Measurements from ENCODE around the gene PAX1.
A peak's percentile ranks its signal among the peaks of the same experiment; 100 is the strongest.

PAX1 gene

DNA sequence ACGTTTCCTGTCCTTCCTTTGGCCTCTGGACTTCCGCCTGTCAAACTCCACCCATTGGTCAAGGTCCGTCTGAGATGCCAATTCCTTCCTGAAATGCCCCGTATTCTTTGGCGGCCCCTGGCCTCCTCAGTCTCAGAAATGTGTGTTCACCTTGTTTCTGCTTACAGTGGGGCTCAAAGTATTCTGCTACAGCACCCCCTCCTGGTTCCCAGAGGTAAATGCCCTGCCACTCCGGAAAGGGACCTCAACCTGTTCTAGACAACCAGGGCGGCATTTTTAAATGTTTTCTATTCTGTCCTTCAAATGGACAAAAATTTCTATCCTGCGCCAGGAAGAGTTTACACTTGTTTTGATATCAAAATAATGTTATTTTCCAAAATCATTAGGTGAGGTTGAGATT, 12.1 kb upstream of the PAX1 start:
- TF ChIP-seq, protein P1, sequence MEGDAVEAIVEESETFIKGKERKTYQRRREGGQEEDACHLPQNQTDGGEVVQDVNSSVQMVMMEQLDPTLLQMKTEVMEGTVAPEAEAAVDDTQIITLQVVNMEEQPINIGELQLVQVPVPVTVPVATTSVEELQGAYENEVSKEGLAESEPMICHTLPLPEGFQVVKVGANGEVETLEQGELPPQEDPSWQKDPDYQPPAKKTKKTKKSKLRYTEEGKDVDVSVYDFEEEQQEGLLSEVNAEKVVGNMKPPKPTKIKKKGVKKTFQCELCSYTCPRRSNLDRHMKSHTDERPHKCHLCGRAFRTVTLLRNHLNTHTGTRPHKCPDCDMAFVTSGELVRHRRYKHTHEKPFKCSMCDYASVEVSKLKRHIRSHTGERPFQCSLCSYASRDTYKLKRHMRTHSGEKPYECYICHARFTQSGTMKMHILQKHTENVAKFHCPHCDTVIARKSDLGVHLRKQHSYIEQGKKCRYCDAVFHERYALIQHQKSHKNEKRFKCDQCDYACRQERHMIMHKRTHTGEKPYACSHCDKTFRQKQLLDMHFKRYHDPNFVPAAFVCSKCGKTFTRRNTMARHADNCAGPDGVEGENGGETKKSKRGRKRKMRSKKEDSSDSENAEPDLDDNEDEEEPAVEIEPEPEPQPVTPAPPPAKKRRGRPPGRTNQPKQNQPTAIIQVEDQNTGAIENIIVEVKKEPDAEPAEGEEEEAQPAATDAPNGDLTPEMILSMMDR (conservative IDR thresholded peaks at IDR 0.05), result peak; percentile 43; the same call in 1 of the 2 replicates
- no peak overlapping the region for H3K27ac ChIP-seq

DNA sequence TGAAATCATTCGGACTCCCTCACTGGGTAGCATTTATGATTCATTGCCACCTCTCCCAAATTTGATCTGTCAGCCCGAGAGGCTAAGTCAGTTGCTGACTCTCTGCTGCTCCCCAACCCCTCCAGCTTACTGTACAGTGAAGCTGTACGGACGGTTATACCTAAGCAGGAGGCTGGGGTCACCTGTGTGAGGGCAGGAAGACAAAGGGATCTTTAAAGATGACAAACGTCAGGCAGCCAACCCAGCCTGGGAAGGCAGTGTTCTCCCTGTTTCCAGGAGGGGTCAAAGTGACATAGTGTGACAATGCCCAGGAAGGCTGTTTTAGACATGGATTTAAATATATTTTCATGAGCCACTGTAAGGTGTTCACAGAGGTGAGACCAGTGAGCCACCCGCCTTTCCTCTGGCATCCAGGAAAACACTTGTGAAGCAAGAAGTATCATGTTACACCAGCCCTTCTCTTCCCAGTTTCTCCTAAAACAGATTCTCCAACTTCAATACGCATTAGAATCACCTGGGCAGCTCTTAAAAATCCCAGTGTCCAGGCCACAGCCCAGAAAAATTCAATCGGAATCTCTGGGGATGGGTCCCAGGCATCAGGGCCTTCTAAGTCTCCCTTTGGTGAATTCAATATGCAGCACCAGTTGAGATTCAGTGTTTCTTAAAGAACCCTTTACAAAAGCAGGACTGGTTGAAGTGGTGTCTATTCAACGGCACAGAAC, 6.8 kb upstream of the PAX1 start:
- no peak overlapping the region for H3K27ac ChIP-seq
- TF ChIP-seq, protein P1 (conservative IDR thresholded peaks at IDR 0.05), result no peak

- TF ChIP-seq, protein P1 (conservative IDR thresholded peaks at IDR 0.05), result no peak
Observed at GRCh38 chr20:21699216-21699508, 6.3 kb upstream of the PAX1 start.

GRCh38 chr20:21701171-21701876, 4.1 kb upstream of the PAX1 start:
- no peak overlapping the region for H3K27ac ChIP-seq

More at GRCh38 chr20:21699216-21699508, 6.3 kb upstream of the PAX1 start:
- H3K27ac ChIP-seq, result no peak overlapping the region

DNA sequence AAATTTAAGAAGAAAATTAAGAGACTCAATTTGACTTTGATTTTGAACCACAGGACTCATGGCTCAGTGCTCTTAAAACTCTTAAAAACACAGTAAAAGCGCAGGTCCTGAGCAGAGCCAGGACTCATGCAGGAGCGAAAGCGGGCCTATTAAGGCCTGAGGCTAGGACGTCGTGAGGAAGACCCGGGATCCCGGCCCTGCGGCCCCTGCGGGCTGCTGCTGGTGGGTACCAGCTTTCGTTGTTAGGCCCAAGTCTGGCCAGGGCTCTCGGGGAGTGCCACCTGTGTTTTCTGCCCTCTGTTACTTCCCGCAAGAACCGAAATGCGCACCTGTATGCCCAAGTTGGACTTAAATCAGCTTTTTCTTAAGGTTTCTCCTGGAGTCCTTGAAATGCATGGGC, 3.4 kb upstream of the PAX1 start:
- no peak overlapping the region for H3K27ac ChIP-seq
- TF ChIP-seq, protein P1 (conservative IDR thresholded peaks at IDR 0.05), result no peak

More at GRCh38 chr20:21701171-21701876, 4.1 kb upstream of the PAX1 start:
- TF ChIP-seq, protein P1 (conservative IDR thresholded peaks at IDR 0.05), result no peak

DNA sequence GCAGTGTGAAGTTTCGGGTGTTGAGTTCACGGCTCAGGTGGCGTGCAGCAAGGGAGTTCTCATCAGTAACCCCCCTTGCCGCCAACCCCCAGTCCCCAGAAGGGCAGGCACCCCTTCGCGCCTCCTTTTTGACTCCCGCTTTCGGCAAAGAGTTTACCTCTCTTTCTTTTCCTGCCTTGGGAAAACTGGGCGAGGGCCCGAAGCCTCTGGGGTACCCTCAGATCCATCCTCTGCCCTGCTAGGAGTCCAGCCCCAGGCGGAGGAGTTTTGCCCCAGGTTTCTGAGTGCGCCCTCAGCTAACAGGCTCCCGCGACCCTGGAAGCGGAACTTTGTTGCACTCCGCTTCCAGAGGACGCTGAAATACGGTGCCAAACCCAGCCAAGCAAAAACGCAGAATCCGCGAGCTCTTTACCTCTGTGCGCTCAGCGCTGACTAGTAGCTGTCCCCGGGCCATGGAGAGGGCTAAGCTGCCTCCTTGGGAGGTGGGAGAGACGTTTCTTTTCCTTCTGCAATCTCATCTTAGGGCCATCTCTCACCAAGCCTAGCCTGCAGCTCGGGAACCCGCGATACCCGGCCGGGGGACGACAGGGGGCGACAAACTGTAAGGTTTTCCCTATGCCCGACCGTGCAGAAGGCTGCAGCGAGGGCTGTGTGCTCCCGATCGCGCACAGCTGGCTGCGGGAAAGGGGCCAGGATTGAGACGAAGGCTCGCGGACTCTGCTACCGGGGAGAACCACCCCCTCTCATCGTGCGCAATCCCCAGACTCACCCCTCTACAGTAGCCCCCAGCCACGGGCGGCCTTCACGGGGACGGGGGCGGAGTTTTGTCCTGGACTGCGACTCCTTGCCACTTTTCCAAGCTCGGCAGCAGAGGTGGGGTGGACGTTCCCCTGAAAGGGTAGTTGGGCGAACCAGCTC, 2.7 kb upstream of the PAX1 start:
- TF ChIP-seq, protein P1 (conservative IDR thresholded peaks at IDR 0.05), result peak; percentile 71
- H3K27ac ChIP-seq, result no peak overlapping the region

Measured in VCaP (cell line).